Spinal cord (tissue), 10 donors: ENCODE results near the gene CEP57. TPM values are rescaled to one million over a fixed set of nuclear protein-coding genes. Genes with fewer than 3 reads are reported as not detected.

Experiments used
- DNase-seq, 6 donors: peaks; one replicate each; pipeline versions ENCODE4 v3.0.0 to v3.0.0-alpha.2; 2013 to 2015; ENCODE audit warnings: low spot score in 6 of 6, low read depth in 4 of 6
- H3K27ac ChIP-seq: one replicate; pipeline ENCODE4 v1.5.1; 2013; ENCODE audit warnings: low read depth, low read length, control low read depth
- H3K27me3 ChIP-seq: one replicate; pipeline ENCODE4 v1.6.1; 2013; ENCODE audit warnings: low read length; ENCODE audit not compliant: control insufficient read depth, insufficient read depth
- H3K36me3 ChIP-seq: one replicate; pipeline ENCODE4 v1.6.1; 2013; ENCODE audit warnings: low read length; ENCODE audit not compliant: control insufficient read depth, insufficient read depth
- H3K4me1 ChIP-seq: one replicate; pipeline ENCODE4 v1.6.1; 2013; ENCODE audit warnings: low read length; ENCODE audit not compliant: control insufficient read depth, insufficient read depth
- H3K4me3 ChIP-seq: one replicate; pipeline ENCODE4 v1.5.1; 2013; ENCODE audit warnings: low read depth, low read length, control low read depth
- H3K9me3 ChIP-seq: one replicate; pipeline ENCODE4 v1.6.1; 2013; ENCODE audit warnings: low read length; ENCODE audit not compliant: control insufficient read depth, insufficient read depth
- WGBS: methylation state at CpG from one replicate; pipeline ENCODE4 v1.1.5; 2013; ENCODE audit warnings: missing lambda C conversion rate; ENCODE audit not compliant: insufficient coverage; 5-methylcytosine and 5-hydroxymethylcytosine counted together
- polyA plus RNA-seq, 2 donors: library from polyadenylated mRNA; unstranded; fragments of 120-200 nt; gene quantifications; one replicate each; pipeline ENCODE4 v1.2.1, GENCODE V29; 2013; ENCODE audit not compliant: insufficient read length in 2 of 2
- total RNA-seq, 2 donors: library from RNA; depleted of rRNA in 1 of 2; stranded (reverse); fragments of 120-200 nt in 1 of 2; fragments of >200 nt in 1 of 2; gene quantifications; one replicate each; pipeline versions ENCODE4 v1.2.3 to v1.2.4, GENCODE V29; 2013 to 2014
- donor health status: healthy.

CEP57 gene
- total and polyA plus RNA-seq, 4 donors: 61.3 to 72.3 (median 66.4) TPM

DNA sequence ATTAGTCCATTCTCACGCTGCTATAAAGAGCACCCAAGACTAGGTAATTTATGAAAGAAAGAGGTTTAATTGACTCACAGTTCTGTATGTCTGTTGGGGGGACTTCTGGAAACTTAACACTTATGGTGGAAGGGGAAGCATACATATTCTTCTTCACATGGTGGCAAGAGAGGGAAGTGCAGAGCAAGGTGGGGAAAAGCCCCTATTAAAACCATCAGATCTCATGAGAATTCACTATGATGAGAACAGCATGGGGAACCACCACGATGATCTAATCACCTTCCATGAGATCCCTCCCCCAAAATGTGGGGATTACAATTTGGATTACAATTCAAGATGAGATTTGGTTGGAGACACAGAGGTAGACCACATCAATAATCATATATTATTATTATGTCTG lies 25.7 kb downstream of the CEP57 start:
- Histone ChIP-seq H3K4me3 (no peak overlapping the region), H3K36me3 (peaks cover 6% of the 10 kb centered on the region), H3K27me3 (no peaks in the 10 kb centered on the region), H3K4me1 (no peaks in the 10 kb centered on the region), H3K27ac (no peak overlapping the region), H3K9me3 (no peaks in the 10 kb centered on the region)
- WGBS: no CpG with 5 or more reads among the region's 2 CpGs
- no peak for DNase-seq

DNA sequence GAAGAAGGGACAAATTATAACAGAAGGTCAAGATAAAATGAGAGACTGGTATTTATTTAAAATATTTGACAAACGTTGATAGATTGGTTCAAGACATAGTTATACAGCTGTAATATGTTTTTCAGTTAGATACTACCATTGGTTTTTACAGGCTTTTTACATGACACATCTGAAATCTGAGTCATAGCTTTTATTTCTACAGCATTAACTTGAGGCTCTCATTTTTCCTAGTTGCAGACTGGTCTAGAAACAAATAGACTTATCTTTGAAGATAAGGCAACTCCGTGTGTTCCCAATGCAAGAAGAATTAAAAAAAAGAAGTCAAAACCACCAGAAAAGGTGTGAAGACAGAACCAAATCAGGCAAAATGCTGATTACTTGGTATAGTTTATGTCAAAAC lies 31.3 kb downstream of the CEP57 start:
- Histone ChIP-seq H3K9me3 (no peaks in the 10 kb centered on the region), H3K4me1 (no peaks in the 10 kb centered on the region), H3K27me3 (no peaks in the 10 kb centered on the region), H3K4me3 (no peak overlapping the region), H3K36me3 (no peaks in the 10 kb centered on the region), H3K27ac (no peak overlapping the region)
- DNase-seq: no peak
- no CpG with 5 or more reads among the region's 2 CpGs for WGBS

DNA sequence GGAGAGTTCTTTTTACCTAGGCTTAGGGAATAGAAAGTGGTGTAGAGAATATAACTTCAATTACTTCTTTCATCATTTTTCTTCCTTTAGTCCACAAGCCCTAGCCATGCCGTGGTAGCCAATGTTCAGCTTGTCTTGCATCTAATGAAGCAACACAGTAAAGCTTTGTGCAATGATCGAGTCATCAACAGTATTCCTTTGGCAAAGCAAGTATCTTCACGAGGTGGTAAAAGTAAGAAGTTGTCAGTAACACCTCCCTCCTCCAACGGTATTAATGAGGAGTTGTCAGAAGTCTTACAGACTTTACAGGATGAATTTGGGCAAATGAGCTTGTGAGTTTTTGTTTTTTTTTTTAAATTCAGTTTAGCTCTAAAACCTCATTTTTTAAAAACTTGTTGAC lies 37.4 kb downstream of the CEP57 start:
- Histone ChIP-seq H3K36me3 (no peaks in the 10 kb centered on the region), H3K4me1 (no peaks in the 10 kb centered on the region), H3K9me3 (no peaks in the 10 kb centered on the region), H3K27ac (no peak overlapping the region), H3K4me3 (no peak overlapping the region), H3K27me3 (no peaks in the 10 kb centered on the region)
- DNase-seq: no peak
- WGBS: no CpG with 5 or more reads among the region's 4 CpGs

DNA sequence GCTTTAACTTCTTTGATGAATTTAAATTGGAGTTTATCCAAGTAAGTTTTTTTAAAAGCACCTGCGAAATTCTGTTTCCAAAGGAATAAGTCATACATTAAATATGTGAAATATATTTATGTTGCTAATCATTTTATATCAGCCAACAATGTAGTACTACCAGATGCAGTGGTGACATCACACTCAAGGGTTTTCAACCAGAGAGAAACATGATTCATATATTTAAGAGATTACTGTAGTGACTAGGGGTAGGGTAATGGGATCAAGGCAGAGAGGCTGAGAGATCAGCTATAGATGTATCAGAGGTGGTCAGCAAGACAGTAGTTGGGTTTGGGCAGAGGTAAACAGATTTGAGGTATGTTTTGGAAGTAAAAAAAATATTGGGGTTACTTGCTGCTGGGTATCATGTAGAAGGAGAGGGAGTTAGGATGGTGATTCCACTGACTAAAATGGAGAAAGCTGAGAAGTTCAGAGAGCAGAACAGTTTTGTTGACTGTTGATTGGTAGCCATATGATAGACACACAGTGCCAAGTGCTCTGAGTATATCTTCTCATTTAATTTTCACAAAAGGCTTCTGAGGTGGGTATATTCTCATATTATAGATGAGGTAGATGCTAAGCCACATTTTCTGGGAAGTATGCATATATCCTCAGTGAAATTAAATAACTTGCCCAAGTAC lies 39.4 kb downstream of the CEP57 start:
- no CpG with 5 or more reads among the region's 1 CpG for WGBS
- no peak overlapping the region for H3K4me3 ChIP-seq
- no peaks in the 10 kb centered on the region for H3K27me3 ChIP-seq
- no peaks in the 10 kb centered on the region for H3K4me1 ChIP-seq
- no peak for DNase-seq
- H3K9me3 ChIP-seq: no peaks in the 10 kb centered on the region
- no peak overlapping the region for H3K27ac ChIP-seq
- H3K36me3 ChIP-seq: no peaks in the 10 kb centered on the region

DNA sequence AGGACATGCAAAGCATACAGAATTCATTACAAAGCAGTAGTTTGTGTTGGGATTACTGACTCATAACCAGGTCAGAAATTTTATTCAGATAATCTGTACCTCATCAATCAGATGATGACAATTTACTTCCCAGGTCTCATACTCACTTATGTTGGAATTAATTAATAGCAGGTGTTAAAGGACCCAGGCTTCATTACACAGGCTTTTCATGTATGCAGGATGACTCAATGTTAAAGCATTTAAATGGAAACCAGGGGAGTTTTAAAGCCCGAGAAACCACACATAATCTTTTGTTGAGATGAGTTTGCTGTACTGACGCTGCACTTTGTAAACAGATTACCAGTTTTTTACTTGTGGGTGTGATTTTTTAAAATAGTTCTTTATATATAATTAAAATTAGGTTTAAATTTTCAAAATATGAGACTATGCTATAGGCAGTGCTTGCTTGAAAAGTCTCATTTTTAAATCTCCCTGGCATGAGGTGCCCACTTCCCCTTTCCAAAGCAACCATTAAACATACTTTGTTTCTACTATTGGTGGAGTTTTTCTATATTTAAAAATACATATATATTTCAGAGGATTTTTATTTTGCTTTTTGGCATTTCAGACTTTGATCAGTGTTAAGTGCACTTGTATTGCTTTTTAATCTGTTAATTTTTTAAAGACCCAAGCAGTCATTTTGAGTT lies 41.0 kb downstream of the CEP57 start:
- WGBS: no CpG with 5 or more reads among the region's 2 CpGs
- H3K27ac ChIP-seq: no peak overlapping the region
- H3K27me3 ChIP-seq: no peaks in the 10 kb centered on the region
- H3K36me3 ChIP-seq: no peaks in the 10 kb centered on the region
- no peak overlapping the region for H3K4me3 ChIP-seq
- H3K9me3 ChIP-seq: no peaks in the 10 kb centered on the region
- DNase-seq: peak in 1 of 6 donors; percentile 16
- H3K4me1 ChIP-seq: no peaks in the 10 kb centered on the region

DNA sequence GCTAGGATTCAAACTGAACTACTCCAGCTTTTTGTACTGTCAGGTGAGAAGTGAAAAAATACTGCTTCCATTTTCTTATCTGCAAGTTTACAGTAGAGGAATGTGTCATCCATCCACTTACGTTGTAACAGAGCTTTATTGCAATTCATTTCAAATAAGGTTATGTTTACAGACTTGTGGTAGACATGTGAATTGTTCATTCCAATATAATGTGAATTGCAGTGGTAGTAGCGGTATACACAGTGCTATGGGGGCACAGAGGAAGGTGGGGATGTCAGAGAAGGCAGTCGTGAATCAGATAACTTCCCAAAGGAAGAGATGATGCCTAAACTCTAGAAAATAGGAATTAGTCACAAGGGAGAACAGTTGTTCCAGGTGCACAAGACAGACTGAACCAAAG lies 42.5 kb downstream of the CEP57 start:
- Histone ChIP-seq H3K36me3 (no peaks in the 10 kb centered on the region), H3K9me3 (no peaks in the 10 kb centered on the region), H3K27ac (no peak overlapping the region), H3K27me3 (no peaks in the 10 kb centered on the region), H3K4me1 (no peaks in the 10 kb centered on the region), H3K4me3 (no peak overlapping the region)
- DNase-seq: no peak
- 96% methylated on average over 2 of the region's 3 CpGs for WGBS

DNA sequence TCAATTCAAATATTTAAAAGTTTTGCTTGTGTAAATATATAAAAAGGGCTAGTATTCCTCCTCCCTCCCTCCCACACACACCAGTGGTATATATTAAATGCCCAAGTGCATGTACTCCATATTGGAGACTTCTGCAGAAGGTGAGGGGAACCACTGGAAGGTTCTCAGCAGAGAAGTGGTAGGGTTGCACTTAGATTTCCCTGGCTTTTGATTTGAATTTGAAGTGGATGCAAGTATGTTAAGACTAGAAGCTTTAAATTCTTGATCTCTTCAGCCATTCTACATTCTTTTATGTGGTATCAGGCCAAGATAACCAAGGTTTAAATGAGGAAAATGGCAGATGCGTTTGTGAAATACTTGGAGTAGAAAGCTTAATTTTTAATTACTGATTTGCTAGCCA lies 43.1 kb downstream of the CEP57 start:
- no peak for DNase-seq
- H3K36me3 ChIP-seq: no peaks in the 10 kb centered on the region
- no peaks in the 10 kb centered on the region for H3K27me3 ChIP-seq
- no peak overlapping the region for H3K4me3 ChIP-seq
- H3K27ac ChIP-seq: no peak overlapping the region
- no CpG with 5 or more reads among the region's 1 CpG for WGBS
- no peaks in the 10 kb centered on the region for H3K4me1 ChIP-seq
- no peaks in the 10 kb centered on the region for H3K9me3 ChIP-seq

DNA sequence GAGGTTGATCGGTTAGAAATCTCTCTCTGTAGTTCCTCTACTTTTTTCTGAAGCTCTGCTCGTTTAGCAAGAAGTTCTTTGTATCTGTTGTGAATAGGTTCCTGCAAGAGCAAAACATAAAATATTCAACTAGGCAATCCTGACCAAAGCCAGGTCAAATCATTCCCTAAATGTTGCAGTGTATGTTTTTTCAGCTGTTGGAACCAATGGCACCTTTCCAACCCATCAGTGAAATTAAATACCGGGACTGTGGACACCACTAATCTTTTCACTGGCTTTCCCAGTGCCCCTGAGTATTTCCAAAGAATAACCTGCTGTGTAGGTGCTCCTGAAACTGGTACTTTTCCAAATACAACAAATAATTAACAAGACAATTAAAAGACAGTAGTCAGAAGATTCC lies 45.1 kb downstream of the CEP57 start:
- DNase-seq: peak in 1 of 6 donors; percentile 52
- Histone ChIP-seq H3K9me3 (no peaks in the 10 kb centered on the region), H3K4me3 (no peak overlapping the region), H3K27ac (peak overlapping the region; percentile 4), H3K27me3 (no peaks in the 10 kb centered on the region), H3K36me3 (no peaks in the 10 kb centered on the region), H3K4me1 (no peaks in the 10 kb centered on the region)
- 20% methylated on average over 1 of the region's 3 CpGs for WGBS

DNA sequence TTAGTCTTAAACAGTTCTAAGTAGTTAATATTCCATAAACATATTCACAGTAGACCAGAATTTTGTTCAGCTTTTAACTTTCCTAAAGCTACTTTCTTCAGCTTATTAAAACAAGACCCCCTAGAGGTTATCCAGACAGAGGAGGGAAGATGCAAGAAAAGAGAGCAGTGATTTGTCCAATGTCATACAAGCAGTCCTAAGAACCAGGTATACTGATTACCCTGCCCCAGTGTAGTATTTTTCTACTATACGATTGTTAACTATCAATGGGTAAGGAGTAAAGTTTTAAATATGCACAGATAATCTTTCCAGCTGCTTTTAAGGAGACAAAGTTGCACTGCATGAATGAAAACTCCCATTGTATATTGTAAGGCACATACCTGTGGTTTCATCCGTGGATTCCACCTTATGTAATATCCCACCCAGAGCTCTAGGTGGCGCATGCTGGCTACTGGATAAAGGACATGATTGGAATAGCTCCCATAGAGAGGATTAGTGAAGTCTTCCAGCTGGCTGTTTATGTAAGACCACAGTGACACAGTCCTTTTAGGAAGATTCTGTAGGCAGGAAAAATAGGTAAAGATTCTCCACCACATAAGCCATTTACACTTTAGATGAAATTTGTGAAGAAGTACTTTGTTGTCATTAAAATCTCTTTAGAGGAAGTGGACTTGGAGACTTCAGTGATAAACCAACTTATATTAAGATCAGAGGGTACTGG lies 45.6 kb downstream of the CEP57 start:
- H3K4me1 ChIP-seq: no peaks in the 10 kb centered on the region
- H3K9me3 ChIP-seq: no peaks in the 10 kb centered on the region
- no peaks in the 10 kb centered on the region for H3K27me3 ChIP-seq
- H3K4me3 ChIP-seq: no peak overlapping the region
- WGBS: no CpG with 5 or more reads among the region's 3 CpGs
- no peaks in the 10 kb centered on the region for H3K36me3 ChIP-seq
- H3K27ac ChIP-seq: no peak overlapping the region
- DNase-seq: peak; percentile 29 to 92 (median 58)
